Measurements from ENCODE around the gene D2HGDH. TPM values are rescaled to one million over a fixed set of nuclear protein-coding genes. Genes with fewer than 3 reads are reported as not detected.
A peak's percentile ranks its signal among the peaks of the same experiment; 100 is the strongest.

D2HGDH gene
- total and polyA plus RNA-seq, 10 of the 15 experiments (the other 5 are each of a cell fraction or from before 2014, with no cell fraction given): 0.52 to 32.1 (median 11.0) TPM

DNA sequence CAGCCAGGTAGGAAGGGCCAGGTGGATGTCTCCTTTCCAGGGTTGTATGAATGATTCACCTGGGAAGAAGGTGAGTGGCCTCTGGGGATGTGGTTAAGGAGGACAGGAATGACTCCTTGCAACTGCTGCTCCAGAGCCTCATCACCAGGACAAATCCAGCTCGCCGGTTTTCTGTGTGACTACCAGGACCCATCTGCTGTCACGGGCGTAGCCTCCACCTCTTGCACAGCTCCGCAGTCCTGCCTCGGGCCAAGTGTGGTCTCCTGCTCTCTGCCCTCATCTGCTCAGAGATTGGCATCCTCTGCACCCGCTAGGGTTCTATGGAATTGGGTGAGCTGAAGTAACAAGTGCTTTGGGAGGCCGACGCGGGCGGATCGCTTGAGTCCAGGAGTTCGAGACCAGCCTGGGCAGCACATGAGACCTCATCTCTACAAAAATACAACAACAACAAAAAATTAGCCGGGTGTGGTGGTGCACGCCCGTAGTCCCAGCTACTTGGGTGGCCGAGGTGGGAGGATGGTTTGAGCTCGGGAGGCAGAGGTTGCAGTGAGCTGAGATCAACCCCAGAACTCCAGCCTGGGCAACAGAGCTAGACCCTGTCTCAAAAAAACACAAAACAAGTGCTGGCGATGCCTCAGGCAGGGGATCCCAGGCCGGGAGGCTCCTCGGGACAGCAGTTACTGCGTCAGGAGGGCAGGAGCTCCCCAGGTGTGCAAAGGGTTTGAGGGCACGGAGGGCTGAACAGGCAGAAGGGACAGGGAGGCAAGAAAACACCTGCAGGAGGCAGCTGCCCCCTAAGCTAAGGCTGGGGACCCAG lies 831 bp upstream of the D2HGDH start (continued):
- TF ChIP-seq SUZ12 (IDR thresholded peaks at IDR 0.05; ENCODE audit: unreplicated experiment) (no peak), BHLHE40 (IDR thresholded peaks at IDR 0.05; ENCODE audit: borderline replicate concordance in 1 of 2, low read depth in 2 of 2, low read length in 1 of 2) (no peak)

DNA sequence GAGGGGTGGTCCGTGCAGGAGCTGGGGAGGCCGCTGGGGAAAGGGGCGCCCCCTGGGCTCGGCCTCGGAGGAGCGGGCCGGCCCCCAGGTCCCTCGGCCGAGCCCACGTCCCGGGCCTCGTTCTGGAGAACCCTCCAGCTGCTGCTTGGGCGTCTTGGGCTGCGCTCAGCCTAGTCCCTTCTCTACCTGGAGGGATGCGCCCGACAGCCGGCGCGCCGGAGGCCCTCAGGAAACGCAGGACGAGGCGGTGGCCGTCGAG lies 293 bp upstream of the D2HGDH start:
- SMC1A ChIA-PET (ENCODE audit: uncharacterized antibody, unreplicated experiment): interaction anchor here (1.0 to 2.7 kb wide), 6 partner anchors 9 to 144 kb away, joined by 3 to 11 read pairs (median 5); partner anchors contain the start of genes ING5 and RTP5
- peak overlapping the region; percentile 87 for H2AFZ ChIP-seq (ENCODE audit: control insufficient read depth, low read depth, low read length)
- peak overlapping the region; percentile 76 for H3K4me2 ChIP-seq (ENCODE audit: control insufficient read depth, insufficient read depth)
- no peaks in the 10 kb centered on the region for H3K9me3 ChIP-seq (replicated peaks; ENCODE audit: control insufficient read depth, insufficient read depth, low read length)
- intact Hi-C loops (cut with micrococcal nuclease; ENCODE audit: unreplicated experiment) (loop anchor here (1.0 to 10.0 kb wide), 3 partner anchors 47 to 147 kb away; partner anchors contain the start of gene DTYMK), in situ Hi-C loops (cut with MboI) (no loop called here)
- POLR2A ChIA-PET: interaction anchor here (1.0 to 3.2 kb wide), 4 partner anchors 32 to 145 kb away, joined by 3 to 19 read pairs (median 6); partner anchors contain the start of genes ING5 and PDCD1
- no peaks in the 10 kb centered on the region; the same call in 1 of the 2 replicates for H4K20me1 ChIP-seq (ENCODE audit: control insufficient read depth, insufficient read depth)
- H3K79me2 ChIP-seq (ENCODE audit: control insufficient read depth, insufficient read depth, low read length): peaks cover 8% of the 10 kb centered on the region
- no TSS peak for BruUV-seq (replicated peaks)
- ATAC-seq (peak; percentile 18; the same call in 2 of the 3 replicates), FAIRE-seq (no peak), DNase-seq (ENCODE audit: low read depth, low spot score) (no peak)
- peak; percentile 52; the same call in 1 of the 2 replicates for TF ChIP-seq IKZF1 (conservative IDR thresholded peaks at IDR 0.05)
- TF ChIP-seq, protein P1, sequence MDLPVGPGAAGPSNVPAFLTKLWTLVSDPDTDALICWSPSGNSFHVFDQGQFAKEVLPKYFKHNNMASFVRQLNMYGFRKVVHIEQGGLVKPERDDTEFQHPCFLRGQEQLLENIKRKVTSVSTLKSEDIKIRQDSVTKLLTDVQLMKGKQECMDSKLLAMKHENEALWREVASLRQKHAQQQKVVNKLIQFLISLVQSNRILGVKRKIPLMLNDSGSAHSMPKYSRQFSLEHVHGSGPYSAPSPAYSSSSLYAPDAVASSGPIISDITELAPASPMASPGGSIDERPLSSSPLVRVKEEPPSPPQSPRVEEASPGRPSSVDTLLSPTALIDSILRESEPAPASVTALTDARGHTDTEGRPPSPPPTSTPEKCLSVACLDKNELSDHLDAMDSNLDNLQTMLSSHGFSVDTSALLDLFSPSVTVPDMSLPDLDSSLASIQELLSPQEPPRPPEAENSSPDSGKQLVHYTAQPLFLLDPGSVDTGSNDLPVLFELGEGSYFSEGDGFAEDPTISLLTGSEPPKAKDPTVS (IDR thresholded peaks at IDR 0.05; ENCODE audit: low read depth, low read length): no peak
- no peak for TF ChIP-seq PAX8 (IDR thresholded peaks at IDR 0.05)
- peak overlapping the region; percentile 32; the same call in 1 of the 2 replicates for H3K9ac ChIP-seq (ENCODE audit: control insufficient read depth, insufficient read depth, low read length)
- 0 out of 2 replicates have a peak, but pooled peaks cover 3% of the 10 kb centered on the region for H3K4me1 ChIP-seq (ENCODE audit: control insufficient read depth, insufficient read depth, low read length)
- H3K36me3 ChIP-seq (ENCODE audit: control insufficient read depth in 2 of 2, insufficient read depth in 2 of 2, low read length in 1 of 2): no peaks in the 10 kb centered on the region
- CTCF ChIA-PET: interaction anchor here (0.7 to 2.7 kb wide), 9 partner anchors 8 to 144 kb away, joined by 3 to 10 read pairs (median 4); partner anchors contain the start of genes DTYMK and ING5
- no peaks in the 10 kb centered on the region for H3K27me3 ChIP-seq (replicated peaks in 1 of 2; ENCODE audit: control insufficient read depth in 2 of 2, insufficient read depth in 2 of 2, low read length in 1 of 2)
- RAD21 ChIA-PET (ENCODE audit: unreplicated experiment): interaction anchor here (0.7 to 2.9 kb wide), 9 partner anchors 29 to 281 kb away, joined by 3 to 14 read pairs (median 3); partner anchors contain the start of genes DTYMK and ING5
- 1% methylated on average over 12 of the region's 25 CpGs for WGBS (ENCODE audit: insufficient coverage, insufficient replicate concordance, low lambda C conversion rate, missing lambda C conversion rate)
- H3K4me3 ChIP-seq: peak overlapping the region; percentile 61; the same call in 1 of the 2 replicates
- H3K27ac ChIP-seq (ENCODE audit: control insufficient read depth, insufficient read depth): no peak overlapping the region; the same call in 1 of the 2 replicates
